ENCODE data around the gene PCP4L1. TPM values are rescaled to one million over a fixed set of nuclear protein-coding genes. Genes with fewer than 3 reads are reported as not detected.
A peak's percentile ranks its signal among the peaks of the same experiment; 100 is the strongest.

The PCP4L1 gene
- total and polyA plus RNA-seq, 10 donors: 0.19 to 0.26 (median 0.20) TPM; not detected in 6

GRCh38 chr1:161297415-161297814 lies 38.9 kb downstream of the PCP4L1 start:
- Histone ChIP-seq H3K27ac (no peak overlapping the region), H3K36me3 (peaks cover 0 to 7% (median 0%) of the 10 kb centered on the region in 6 donors), H3K4me3 (no peak overlapping the region), H3K27me3 (replicated peaks in 1 of 7) (no peaks in the 10 kb centered on the region), H3K9me3 (no peaks in the 10 kb centered on the region), H3K4me1 (peaks cover 0 to 25% (median 12%) of the 10 kb centered on the region in 6 donors)
- no peak for TF ChIP-seq POLR2AphosphoS5 (IDR thresholded peaks at IDR 0.05)
- no peak for TF ChIP-seq CTCF (IDR thresholded peaks at IDR 0.05 in 8 of 11, conservative IDR thresholded peaks at IDR 0.05 in 3 of 11)
- TF ChIP-seq POLR2A (IDR thresholded peaks at IDR 0.05): no peak
- DNase-seq: no peak
- intact Hi-C loops (cut with DNase I; ENCODE audit: low total_unique reads): loop anchor here (5.0 kb wide), 1 partner anchor 70 kb away; the partner anchor contains the start of gene TOMM40L

DNA sequence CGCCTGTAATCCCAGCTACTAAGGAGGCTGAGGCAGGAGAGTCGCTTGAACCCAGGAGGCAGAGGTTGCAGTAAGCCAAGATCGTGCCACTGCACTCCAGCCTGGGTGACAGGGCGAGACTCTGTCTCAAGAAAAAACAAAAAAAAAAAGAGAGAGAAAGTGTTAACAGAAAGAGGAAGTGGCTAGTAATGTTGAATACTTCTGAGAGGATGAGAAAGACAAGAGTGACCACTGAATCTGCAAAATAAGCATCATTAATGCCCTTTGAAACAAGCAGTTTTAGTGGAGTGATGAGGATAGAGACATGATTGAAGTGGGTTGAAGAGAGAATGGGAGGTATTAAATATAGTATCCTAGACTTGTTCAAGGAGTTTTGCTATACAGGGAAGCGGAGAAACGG lies 39.6 kb downstream of the PCP4L1 start:
- Histone ChIP-seq H3K4me3 (no peak overlapping the region), H3K36me3 (peaks cover 0 to 12% (median 0%) of the 10 kb centered on the region in 6 donors), H3K27me3 (replicated peaks in 1 of 7) (no peaks in the 10 kb centered on the region), H3K4me1 (peaks cover 0 to 32% (median 15%) of the 10 kb centered on the region in 6 donors), H3K27ac (peak overlapping the region in 2 of 8 donors; percentile 33 to 41), H3K9me3 (no peaks in the 10 kb centered on the region)
- intact Hi-C loops (cut with DNase I; ENCODE audit: low total_unique reads): loop anchor here (5.0 kb wide), 1 partner anchor 71 kb away; the partner anchor contains the start of gene TOMM40L
- WGBS, 5 donors: 70 to 78% (median 76%) methylated on average over 6 of the region's 6 CpGs
- no peak for TF ChIP-seq POLR2A (IDR thresholded peaks at IDR 0.05)
- DNase-seq: no peak

DNA sequence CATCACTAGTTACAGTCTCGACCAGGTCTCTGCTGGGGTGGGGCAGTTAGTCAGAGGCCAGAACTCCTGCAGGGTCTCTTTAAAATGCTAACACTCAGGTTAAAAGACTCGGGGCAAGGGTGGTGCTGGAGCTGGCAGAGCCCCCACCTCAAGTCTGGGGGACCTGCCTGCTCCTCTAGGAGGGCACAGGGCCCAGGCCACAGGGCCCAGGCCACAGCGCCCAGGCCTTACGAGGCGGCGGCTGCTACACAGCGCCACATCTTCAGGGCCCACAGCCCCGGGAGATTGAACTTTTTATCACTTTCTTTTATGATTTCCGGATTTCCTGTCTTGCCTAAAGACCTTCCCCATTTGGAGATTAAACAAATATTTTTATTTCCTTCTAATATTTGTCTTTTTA lies 40.8 kb downstream of the PCP4L1 start:
- H3K36me3 ChIP-seq: peaks cover 0 to 19% (median 0%) of the 10 kb centered on the region in 6 donors
- H3K4me1 ChIP-seq: peaks cover 8 to 45% (median 27%) of the 10 kb centered on the region in 6 donors
- H3K27ac ChIP-seq: no peak overlapping the region
- no peak for DNase-seq
- H3K4me3 ChIP-seq: no peak overlapping the region
- TF ChIP-seq POLR2A (IDR thresholded peaks at IDR 0.05): no peak
- no peak for TF ChIP-seq CTCF (IDR thresholded peaks at IDR 0.05 in 8 of 11, conservative IDR thresholded peaks at IDR 0.05 in 3 of 11)
- no peak for TF ChIP-seq POLR2AphosphoS5 (IDR thresholded peaks at IDR 0.05)
- H3K9me3 ChIP-seq: no peaks in the 10 kb centered on the region
- no peaks in the 10 kb centered on the region for H3K27me3 ChIP-seq (replicated peaks in 1 of 7)
- WGBS, 5 donors: 58 to 77% (median 68%) methylated on average over 9 of the region's 9 CpGs
- intact Hi-C loops (cut with DNase I; ENCODE audit: low total_unique reads): loop anchor here (5.0 kb wide), 1 partner anchor 72 kb away; the partner anchor contains the start of gene TOMM40L

DNA sequence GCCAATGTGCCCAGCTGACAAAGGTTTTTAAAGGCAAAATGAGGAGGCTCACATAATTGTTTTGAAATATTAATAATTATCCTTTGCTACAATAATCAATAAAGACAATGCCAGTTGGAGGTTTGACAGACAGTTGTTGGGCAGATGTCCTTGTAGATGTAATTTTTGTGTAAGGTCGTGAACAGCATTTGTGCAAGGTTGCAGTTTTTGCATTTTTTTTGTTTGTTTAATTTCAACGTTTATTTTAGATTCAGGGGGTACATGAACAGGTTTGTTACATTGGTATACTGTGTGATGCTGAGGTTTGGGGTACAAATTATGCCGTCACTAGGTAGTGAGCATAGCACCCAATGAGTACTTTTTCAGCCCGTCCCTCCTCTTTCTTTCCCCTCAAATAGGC lies 41.9 kb downstream of the PCP4L1 start:
- no peak for DNase-seq
- H3K4me1 ChIP-seq: peaks cover 17 to 56% (median 38%) of the 10 kb centered on the region in 6 donors
- intact Hi-C loops (cut with DNase I; ENCODE audit: low total_unique reads): no loop called here
- H3K9me3 ChIP-seq: no peaks in the 10 kb centered on the region
- TF ChIP-seq CTCF (IDR thresholded peaks at IDR 0.05 in 8 of 11, conservative IDR thresholded peaks at IDR 0.05 in 3 of 11) (no peak), POLR2AphosphoS5 (IDR thresholded peaks at IDR 0.05) (no peak), POLR2A (IDR thresholded peaks at IDR 0.05) (no peak)
- peaks cover 0 to 19% (median 0%) of the 10 kb centered on the region in 6 donors for H3K36me3 ChIP-seq
- no peaks in the 10 kb centered on the region for H3K27me3 ChIP-seq (replicated peaks in 1 of 7)
- H3K27ac ChIP-seq: no peak overlapping the region
- 88 to 93% (median 90%) methylated on average over 4 of the region's 4 CpGs for WGBS, 5 donors
- no peak overlapping the region for H3K4me3 ChIP-seq

Data from spleen (tissue), 11 donors.